ENCODE measurements around the gene STAB2.

- TF ChIP-seq, protein P1, sequence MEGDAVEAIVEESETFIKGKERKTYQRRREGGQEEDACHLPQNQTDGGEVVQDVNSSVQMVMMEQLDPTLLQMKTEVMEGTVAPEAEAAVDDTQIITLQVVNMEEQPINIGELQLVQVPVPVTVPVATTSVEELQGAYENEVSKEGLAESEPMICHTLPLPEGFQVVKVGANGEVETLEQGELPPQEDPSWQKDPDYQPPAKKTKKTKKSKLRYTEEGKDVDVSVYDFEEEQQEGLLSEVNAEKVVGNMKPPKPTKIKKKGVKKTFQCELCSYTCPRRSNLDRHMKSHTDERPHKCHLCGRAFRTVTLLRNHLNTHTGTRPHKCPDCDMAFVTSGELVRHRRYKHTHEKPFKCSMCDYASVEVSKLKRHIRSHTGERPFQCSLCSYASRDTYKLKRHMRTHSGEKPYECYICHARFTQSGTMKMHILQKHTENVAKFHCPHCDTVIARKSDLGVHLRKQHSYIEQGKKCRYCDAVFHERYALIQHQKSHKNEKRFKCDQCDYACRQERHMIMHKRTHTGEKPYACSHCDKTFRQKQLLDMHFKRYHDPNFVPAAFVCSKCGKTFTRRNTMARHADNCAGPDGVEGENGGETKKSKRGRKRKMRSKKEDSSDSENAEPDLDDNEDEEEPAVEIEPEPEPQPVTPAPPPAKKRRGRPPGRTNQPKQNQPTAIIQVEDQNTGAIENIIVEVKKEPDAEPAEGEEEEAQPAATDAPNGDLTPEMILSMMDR (IDR thresholded peaks at IDR 0.05) = no peak
- TF ChIP-seq POLR2AphosphoS5 (IDR thresholded peaks at IDR 0.05) = no peak
Measured at GRCh38 chr12:103677905-103678304, 90.8 kb downstream of the STAB2 start.

Data from gastroesophageal sphincter (tissue), 3 donors.